ENCODE data around the gene SOX6. TPM values are rescaled to one million over a fixed set of nuclear protein-coding genes. Genes with fewer than 3 reads are reported as not detected.

SOX6 gene
- total RNA-seq, 1 experiment from 2014 or later: 0.21 TPM

GRCh38 chr11:16096336-16096735, 260.0 kb downstream of the SOX6 start:
- ChIA-PET POLR2A (no interaction called here), CTCF (no interaction called here)
- in situ Hi-C loops (cut with HindIII; ENCODE audit: low pct_unique_long_range_greater_than_20kb, low sequenced_read_pairs): no loop called here
- no peaks in the 10 kb centered on the region for H3K27me3 ChIP-seq (ENCODE audit: control insufficient read depth, insufficient read depth, low read length)
- no peak overlapping the region for H3K27ac ChIP-seq (ENCODE audit: low read length)
- DNase-seq (ENCODE audit: low read depth, low spot score): no peak
- intact Hi-C loops (cut with micrococcal nuclease; ENCODE audit: unreplicated experiment): no loop called here
- no peak overlapping the region for H3K4me3 ChIP-seq (ENCODE audit: low read depth in 2 of 2, low read length in 2 of 2)
- no peaks in the 10 kb centered on the region for H3K9me3 ChIP-seq (ENCODE audit: control insufficient read depth, insufficient read depth, low read depth, low read length)
- H3K36me3 ChIP-seq (ENCODE audit: control insufficient read depth, insufficient read depth, low read length): no peaks in the 10 kb centered on the region
- ATAC-seq: no peak
- no TSS peak for BruUV-seq (replicated peaks)
- H3K4me1 ChIP-seq (ENCODE audit: control insufficient read depth, insufficient read depth, low read length): no peaks in the 10 kb centered on the region
- TF ChIP-seq TCF7L2 (IDR thresholded peaks at IDR 0.05; ENCODE audit: low read depth, low read length): no peak
- TF ChIP-seq, protein P1, sequence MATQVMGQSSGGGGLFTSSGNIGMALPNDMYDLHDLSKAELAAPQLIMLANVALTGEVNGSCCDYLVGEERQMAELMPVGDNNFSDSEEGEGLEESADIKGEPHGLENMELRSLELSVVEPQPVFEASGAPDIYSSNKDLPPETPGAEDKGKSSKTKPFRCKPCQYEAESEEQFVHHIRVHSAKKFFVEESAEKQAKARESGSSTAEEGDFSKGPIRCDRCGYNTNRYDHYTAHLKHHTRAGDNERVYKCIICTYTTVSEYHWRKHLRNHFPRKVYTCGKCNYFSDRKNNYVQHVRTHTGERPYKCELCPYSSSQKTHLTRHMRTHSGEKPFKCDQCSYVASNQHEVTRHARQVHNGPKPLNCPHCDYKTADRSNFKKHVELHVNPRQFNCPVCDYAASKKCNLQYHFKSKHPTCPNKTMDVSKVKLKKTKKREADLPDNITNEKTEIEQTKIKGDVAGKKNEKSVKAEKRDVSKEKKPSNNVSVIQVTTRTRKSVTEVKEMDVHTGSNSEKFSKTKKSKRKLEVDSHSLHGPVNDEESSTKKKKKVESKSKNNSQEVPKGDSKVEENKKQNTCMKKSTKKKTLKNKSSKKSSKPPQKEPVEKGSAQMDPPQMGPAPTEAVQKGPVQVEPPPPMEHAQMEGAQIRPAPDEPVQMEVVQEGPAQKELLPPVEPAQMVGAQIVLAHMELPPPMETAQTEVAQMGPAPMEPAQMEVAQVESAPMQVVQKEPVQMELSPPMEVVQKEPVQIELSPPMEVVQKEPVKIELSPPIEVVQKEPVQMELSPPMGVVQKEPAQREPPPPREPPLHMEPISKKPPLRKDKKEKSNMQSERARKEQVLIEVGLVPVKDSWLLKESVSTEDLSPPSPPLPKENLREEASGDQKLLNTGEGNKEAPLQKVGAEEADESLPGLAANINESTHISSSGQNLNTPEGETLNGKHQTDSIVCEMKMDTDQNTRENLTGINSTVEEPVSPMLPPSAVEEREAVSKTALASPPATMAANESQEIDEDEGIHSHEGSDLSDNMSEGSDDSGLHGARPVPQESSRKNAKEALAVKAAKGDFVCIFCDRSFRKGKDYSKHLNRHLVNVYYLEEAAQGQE (IDR thresholded peaks at IDR 0.05; ENCODE audit: insufficient read depth in 1 of 2, low read depth in 2 of 2, low read length in 1 of 2): no peak
- no peak for TF ChIP-seq CTCF (IDR thresholded peaks at IDR 0.05)
- TF ChIP-seq SIN3A (IDR thresholded peaks at IDR 0.05; ENCODE audit: borderline replicate concordance, insufficient read depth, low read depth, low read length): no peak
- no peak for TF ChIP-seq POLR2AphosphoS5 (IDR thresholded peaks at IDR 0.05; ENCODE audit: low read depth, low read length)

GRCh38 chr11:16095756-16096155, 260.6 kb downstream of the SOX6 start:
- H3K4me1 ChIP-seq (ENCODE audit: control insufficient read depth, insufficient read depth, low read length): no peaks in the 10 kb centered on the region
- no peak overlapping the region for H3K27ac ChIP-seq (ENCODE audit: low read length)
- H3K36me3 ChIP-seq (ENCODE audit: control insufficient read depth, insufficient read depth, low read length): no peaks in the 10 kb centered on the region
- POLR2A ChIA-PET: no interaction called here
- no TSS peak for BruUV-seq (replicated peaks)
- CTCF ChIA-PET: no interaction called here
- intact Hi-C loops (cut with micrococcal nuclease; ENCODE audit: unreplicated experiment) (no loop called here), in situ Hi-C loops (cut with HindIII; ENCODE audit: low pct_unique_long_range_greater_than_20kb, low sequenced_read_pairs) (no loop called here)
- DNase-seq (ENCODE audit: low read depth, low spot score): no peak
- no peak for TF ChIP-seq TCF7L2 (IDR thresholded peaks at IDR 0.05; ENCODE audit: low read depth, low read length)
- TF ChIP-seq CTCF (IDR thresholded peaks at IDR 0.05): no peak
- no peak for TF ChIP-seq POLR2AphosphoS5 (IDR thresholded peaks at IDR 0.05; ENCODE audit: low read depth, low read length)
- no peak for TF ChIP-seq SIN3A (IDR thresholded peaks at IDR 0.05; ENCODE audit: borderline replicate concordance, insufficient read depth, low read depth, low read length)
- TF ChIP-seq, protein P1 (IDR thresholded peaks at IDR 0.05; ENCODE audit: insufficient read depth in 1 of 2, low read depth in 2 of 2, low read length in 1 of 2): no peak
- no peaks in the 10 kb centered on the region for H3K27me3 ChIP-seq (ENCODE audit: control insufficient read depth, insufficient read depth, low read length)
- H3K4me3 ChIP-seq (ENCODE audit: low read depth in 2 of 2, low read length in 2 of 2): no peak overlapping the region
- no peaks in the 10 kb centered on the region for H3K9me3 ChIP-seq (ENCODE audit: control insufficient read depth, insufficient read depth, low read depth, low read length)
- no peak for ATAC-seq
